Naive thymus-derived CD4-positive, alpha-beta T cell (primary cell): ENCODE data around the gene PIP4K2B. TPM values are rescaled to one million over a fixed set of nuclear protein-coding genes. Genes with fewer than 3 reads are reported as not detected.

ENCODE experiments used
- ATAC-seq: fragments of 150-1000 bp; cut with Tn5 transposase; 2 replicates; pipeline ENCODE4 v1.10.0; 2021; ENCODE audit warnings: mild to moderate bottlenecking, moderate library complexity
- CTCF ChIA-PET: fragments of 350-600 bp; sonication (Branson Sonifier 250); formaldehyde crosslinking; loops from one replicate; lab custom pipeline; 2021; ENCODE audit warnings: antibody characterized with exemption; lab: Charles Lee
- POLR2A ChIA-PET: fragments of 350-600 bp; sonication (Branson Sonifier 250); formaldehyde crosslinking; loops from one replicate; lab custom pipeline; 2021; ENCODE audit warnings: antibody characterized with exemption, inconsistent platforms; lab: Charles Lee
- DNase-seq, 9 donors: peaks; one replicate each; pipeline versions ENCODE4 v3.0.0 to v3.0.0-alpha.2; 2020 to 2022; ENCODE audit warnings: mixed read lengths in 1 of 9
- H3K27ac ChIP-seq: one replicate; pipeline ENCODE4 v1.7.0; 2013; ENCODE audit warnings: mild to moderate bottlenecking, low read depth, low read length, moderate library complexity
- H3K27me3 ChIP-seq, 2 donors: one replicate each; pipeline ENCODE4 v1.7.0; 2013; ENCODE audit warnings: low read length in 2 of 2, mild to moderate bottlenecking in 2 of 2, moderate library complexity in 2 of 2; ENCODE audit not compliant: control insufficient read depth in 2 of 2, insufficient read depth in 2 of 2
- H3K36me3 ChIP-seq, 3 experiments: 1 replicate in 2 of 3; 2 replicates in 1 of 3; pipeline ENCODE4 v1.7.0; 2013; ENCODE audit warnings: low read length in 3 of 3, mild to moderate bottlenecking in 3 of 3, moderate library complexity in 1 of 3; ENCODE audit not compliant: insufficient read depth in 3 of 3, control insufficient read depth in 2 of 3
- H3K4me1 ChIP-seq, 2 donors: one replicate each; pipeline ENCODE4 v1.7.0; 2013; ENCODE audit warnings: low read length in 2 of 2, mild to moderate bottlenecking in 2 of 2, moderate library complexity in 1 of 2; ENCODE audit not compliant: control insufficient read depth in 2 of 2, insufficient read depth in 2 of 2
- H3K4me3 ChIP-seq: 2 replicates; pipeline ENCODE4 v1.7.0; 2013; ENCODE audit warnings: mild to moderate bottlenecking, low read length
- H3K9me3 ChIP-seq, 3 experiments: 1 replicate in 2 of 3; 2 replicates in 1 of 3; pipeline ENCODE4 v1.7.0; 2013; ENCODE audit warnings: low read length in 3 of 3; ENCODE audit not compliant: control insufficient read depth in 2 of 3
- H3K27ac Mint-ChIP-seq, 9 donors: one replicate each; pipeline ENCODE4 v1.8.0; 2020 to 2022; ENCODE audit warnings: mixed read lengths in 9 of 9, mild to moderate bottlenecking in 8 of 9, moderate library complexity in 5 of 9, inconsistent platforms in 2 of 9
- H3K27me3 Mint-ChIP-seq, 5 donors: one replicate each; pipeline ENCODE4 v1.8.0; 2021 to 2022; ENCODE audit warnings: mixed read lengths in 5 of 5, mild to moderate bottlenecking in 1 of 5
- H3K36me3 Mint-ChIP-seq, 5 donors: one replicate each; pipeline ENCODE4 v1.8.0; 2020 to 2022; ENCODE audit warnings: mixed read lengths in 5 of 5, mild to moderate bottlenecking in 3 of 5, inconsistent platforms in 1 of 5
- H3K4me1 Mint-ChIP-seq, 7 donors: one replicate each; pipeline ENCODE4 v1.8.0; 2020 to 2022; ENCODE audit warnings: mixed read lengths in 7 of 7, mild to moderate bottlenecking in 3 of 7, inconsistent platforms in 1 of 7
- H3K4me3 Mint-ChIP-seq, 10 donors: one replicate each; pipeline ENCODE4 v1.8.0; 2020 to 2022; ENCODE audit warnings: mild to moderate bottlenecking in 10 of 10, mixed read lengths in 10 of 10, moderate library complexity in 6 of 10, inconsistent platforms in 2 of 10
- H3K9me3 Mint-ChIP-seq, 11 donors: one replicate each; pipeline ENCODE4 v1.8.0; 2020 to 2022; ENCODE audit warnings: mixed read lengths in 11 of 11, mild to moderate bottlenecking in 4 of 11, inconsistent platforms in 1 of 11, moderate library complexity in 1 of 11
- intact Hi-C, 2 donors: fragments of 100-400 bp; cut with micrococcal nuclease; formaldehyde crosslinking; loops; one replicate each; pipeline ENCODE4 v1.15.1; 2023
- polyA plus RNA-seq, 2 donors: library from polyadenylated mRNA; unstranded; fragments of 300-500 nt; fragmentation: Illumina TruSeq; gene quantifications; one replicate each; pipeline ENCODE4 v1.2.3, GENCODE V29; 2021
- total RNA-seq, 6 experiments: library from RNA in 5 of 6; stranded (reverse) in 5 of 6; gene quantifications; 1 replicate in 5 of 6; 2 replicates in 1 of 6; pipeline ENCODE4 v1.2.3 and lab custom pipeline; 2021 to 2026

The PIP4K2B gene
- total and polyA plus RNA-seq, 7 experiments from 2014 or later: 17.5 to 67.9 (median 39.5) TPM

- Histone ChIP-seq H3K9me3 (no peaks in the 10 kb centered on the region), H3K4me3 (no peak overlapping the region), H3K27me3 (no peaks in the 10 kb centered on the region), H3K27ac (no peak overlapping the region), H3K36me3 (peaks cover 5 to 66% (median 21%) of the 10 kb centered on the region in 3 experiments), H3K4me1 (no peaks in the 10 kb centered on the region)
- POLR2A ChIA-PET: no interaction called here
- Mint-ChIP-seq H3K27me3 (no peaks in the 10 kb centered on the region), H3K27ac (peak overlapping the region in 3 of 9 donors; percentile 22 to 45 (median 38)), H3K9me3 (no peaks in the 10 kb centered on the region), H3K36me3 (peaks cover 5 to 20% (median 17%) of the 10 kb centered on the region in 5 donors), H3K4me3 (no peak overlapping the region), H3K4me1 (peaks cover 1 to 20% (median 5%) of the 10 kb centered on the region in 7 donors)
- CTCF ChIA-PET: no interaction called here
- intact Hi-C loops: no loop called here
- peak; percentile 51 for ATAC-seq
- DNase-seq: no peak
These were observed 16.3 kb upstream of the PIP4K2B start for GRCh38 chr17:38815576-38816193.

GRCh38 chr17:38809828-38810227 lies 10.5 kb upstream of the PIP4K2B start:
- Histone ChIP-seq H3K27me3 (no peaks in the 10 kb centered on the region), H3K36me3 (peaks cover 16 to 88% (median 31%) of the 10 kb centered on the region in 3 experiments), H3K4me1 (no peaks in the 10 kb centered on the region), H3K4me3 (no peak overlapping the region), H3K27ac (no peak overlapping the region), H3K9me3 (no peaks in the 10 kb centered on the region)
- Mint-ChIP-seq H3K27me3 (no peaks in the 10 kb centered on the region), H3K36me3 (peaks cover 5 to 35% (median 19%) of the 10 kb centered on the region in 5 donors), H3K4me3 (no peak overlapping the region), H3K9me3 (no peaks in the 10 kb centered on the region), H3K4me1 (peaks cover 0 to 1% (median 0%) of the 10 kb centered on the region in 7 donors), H3K27ac (no peak overlapping the region)
- no peak for ATAC-seq
- CTCF ChIA-PET: interaction anchor here (1.0 kb wide), 1 partner anchor 15 kb away, joined by 3 read pairs; the partner anchor contains the start of gene CWC25
- POLR2A ChIA-PET: interaction anchor here (0.6 kb wide), 1 partner anchor 8 kb away, joined by 3 read pairs; no protein-coding TSS in a partner anchor
- no peak for DNase-seq
- intact Hi-C loops: no loop called here

- ATAC-seq: no peak
- CTCF ChIA-PET: interaction anchor here (0.6 to 1.3 kb wide), 2 partner anchors 72 to 195 kb away, joined by 3 read pairs; no protein-coding TSS in a partner anchor
- no peak for DNase-seq
- peak overlapping the region; percentile 81 for H3K27ac ChIP-seq
- Mint-ChIP-seq H3K36me3 (peaks cover 7 to 29% (median 19%) of the 10 kb centered on the region in 5 donors), H3K27me3 (no peaks in the 10 kb centered on the region), H3K4me1 (peaks cover 31 to 43% (median 41%) of the 10 kb centered on the region in 7 donors), H3K9me3 (no peaks in the 10 kb centered on the region), H3K4me3 (peak overlapping the region; percentile 82 to 100 (median 92)), H3K27ac (peak overlapping the region; percentile 59 to 95 (median 88))
- H3K4me1 ChIP-seq: peaks cover 15 to 21% of the 10 kb centered on the region in 2 donors
- H3K27me3 ChIP-seq: no peaks in the 10 kb centered on the region
- intact Hi-C loops: loop anchor here in 1 of 2 donors (1.0 kb wide), 3 partner anchors 25 to 353 kb away; partner anchors contain the start of genes CWC25 and RPL23
- no peaks in the 10 kb centered on the region for H3K9me3 ChIP-seq
- H3K36me3 ChIP-seq: peaks cover 0 to 40% (median 7%) of the 10 kb centered on the region in 3 experiments
- POLR2A ChIA-PET: interaction anchor here (0.8 to 1.4 kb wide), 3 partner anchors 48 to 300 kb away, joined by 3 to 5 read pairs (median 4); partner anchors contain the start of gene PSMB3
- peak overlapping the region; percentile 93 for H3K4me3 ChIP-seq
These were observed 943 bp upstream of the PIP4K2B start for GRCh38 chr17:38800237-38800760.

GRCh38 chr17:38798614-38799500 lies 499 bp downstream of the PIP4K2B start:
- peaks cover 7 to 30% (median 14%) of the 10 kb centered on the region in 5 donors for H3K36me3 Mint-ChIP-seq
- peaks cover 0 to 33% (median 7%) of the 10 kb centered on the region in 3 experiments for H3K36me3 ChIP-seq
- no peaks in the 10 kb centered on the region for H3K9me3 ChIP-seq
- DNase-seq: peak in 5 of 9 donors; percentile 8 to 62 (median 39)
- H3K27me3 ChIP-seq: no peaks in the 10 kb centered on the region
- H3K4me1 Mint-ChIP-seq: peaks cover 39 to 55% (median 48%) of the 10 kb centered on the region in 7 donors
- peak; percentile 30 for ATAC-seq
- peak overlapping the region; percentile 84 for H3K4me3 ChIP-seq
- H3K4me1 ChIP-seq: peaks cover 15 to 21% of the 10 kb centered on the region in 2 donors
- no peaks in the 10 kb centered on the region for H3K9me3 Mint-ChIP-seq
- H3K27ac Mint-ChIP-seq: peak overlapping the region; percentile 79 to 96 (median 92)
- ChIA-PET POLR2A (interaction anchor here (0.6 to 1.8 kb wide), 7 partner anchors 47 to 401 kb away, joined by 3 to 8 read pairs (median 3); partner anchors contain the start of genes PSMB3, RPL19 and RPL23), CTCF (interaction anchor here (0.7 kb wide), 1 partner anchor 1257 kb away, joined by 3 read pairs; no protein-coding TSS in a partner anchor)
- H3K27me3 Mint-ChIP-seq: no peaks in the 10 kb centered on the region
- peak overlapping the region; percentile 81 for H3K27ac ChIP-seq
- peak overlapping the region; percentile 91 to 100 (median 96) for H3K4me3 Mint-ChIP-seq
- intact Hi-C loops: loop anchor here (1.0 to 2.0 kb wide), 8 partner anchors 26 to 355 kb away; partner anchors contain the start of genes PSMB3 (in 2 of the 2), CWC25 (in 1 of the 2) and RPL23 (in 1 of the 2)

GRCh38 chr17:38797828-38798227 lies 1.5 kb downstream of the PIP4K2B start:
- POLR2A ChIA-PET: interaction anchor here (0.6 to 1.8 kb wide), 2 partner anchors 32 to 56 kb away, joined by 3 to 8 read pairs; partner anchors contain the start of gene RPL23
- Histone ChIP-seq H3K27ac (peak overlapping the region; percentile 81), H3K36me3 (peaks cover 0 to 25% (median 5%) of the 10 kb centered on the region in 3 experiments), H3K27me3 (no peaks in the 10 kb centered on the region), H3K4me1 (peaks cover 15 to 21% of the 10 kb centered on the region in 2 donors), H3K9me3 (no peaks in the 10 kb centered on the region), H3K4me3 (peak overlapping the region; percentile 84)
- peaks cover 5 to 32% (median 12%) of the 10 kb centered on the region in 5 donors for H3K36me3 Mint-ChIP-seq
- H3K27me3 Mint-ChIP-seq: no peaks in the 10 kb centered on the region
- H3K27ac Mint-ChIP-seq: peak overlapping the region; percentile 79 to 96 (median 92)
- DNase-seq (no peak), ATAC-seq (no peak)
- intact Hi-C loops: loop anchor here (2.0 kb wide), 2 partner anchors 121 to 239 kb away; no protein-coding TSS in a partner anchor
- H3K9me3 Mint-ChIP-seq: no peaks in the 10 kb centered on the region
- CTCF ChIA-PET: interaction anchor here (0.6 kb wide), 1 partner anchor 118 kb away, joined by 3 read pairs; no protein-coding TSS in a partner anchor
- peak overlapping the region; percentile 91 to 100 (median 96) for H3K4me3 Mint-ChIP-seq
- peaks cover 41 to 58% (median 51%) of the 10 kb centered on the region in 7 donors for H3K4me1 Mint-ChIP-seq
